Measurements from ENCODE around the gene ZDHHC14. TPM values are rescaled to one million over a fixed set of nuclear protein-coding genes. Genes with fewer than 3 reads are reported as not detected.

Gene ZDHHC14
- total RNA-seq, 1 donor: 1.6 TPM

- no peaks in the 10 kb centered on the region for H3K27me3 ChIP-seq (ENCODE audit: insufficient read depth, low read length)
Observed at GRCh38 chr6:157436219-157436943, 55.4 kb downstream of the ZDHHC14 start.

DNA sequence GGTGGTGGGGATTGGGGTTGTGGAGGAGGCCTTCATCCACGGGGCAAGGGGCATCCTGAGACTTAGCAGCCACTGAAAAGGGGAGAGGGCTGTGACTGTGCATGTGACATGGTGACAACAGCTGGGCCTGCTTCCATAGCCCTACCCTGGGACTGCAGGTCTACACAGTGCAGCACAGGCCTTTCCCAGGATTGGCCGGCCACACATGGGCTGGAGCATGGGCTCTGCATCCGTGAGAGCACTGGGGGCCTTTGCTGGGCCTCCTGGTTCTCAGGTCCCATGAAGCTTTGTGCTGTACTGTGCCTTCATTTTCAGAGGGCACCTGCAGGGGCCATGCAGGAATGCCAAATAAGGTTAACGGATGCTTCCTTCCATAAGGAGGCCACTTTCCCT lies 56.0 kb downstream of the ZDHHC14 start:
- no peaks in the 10 kb centered on the region for H3K9me3 ChIP-seq (ENCODE audit: low read depth, low read length)
- no peak overlapping the region for H3K4me3 ChIP-seq (ENCODE audit: low read length)
- H3K4me1 ChIP-seq (ENCODE audit: insufficient read depth, low read length): peaks cover 30% of the 10 kb centered on the region
- no peaks in the 10 kb centered on the region for H3K27me3 ChIP-seq (ENCODE audit: insufficient read depth, low read length)

More at GRCh38 chr6:157436219-157436943, 55.4 kb downstream of the ZDHHC14 start:
- H3K4me3 ChIP-seq (ENCODE audit: low read length): no peak overlapping the region
- H3K9me3 ChIP-seq (ENCODE audit: low read depth, low read length): no peaks in the 10 kb centered on the region
- peaks cover 25% of the 10 kb centered on the region for H3K4me1 ChIP-seq (ENCODE audit: insufficient read depth, low read length)

DNA sequence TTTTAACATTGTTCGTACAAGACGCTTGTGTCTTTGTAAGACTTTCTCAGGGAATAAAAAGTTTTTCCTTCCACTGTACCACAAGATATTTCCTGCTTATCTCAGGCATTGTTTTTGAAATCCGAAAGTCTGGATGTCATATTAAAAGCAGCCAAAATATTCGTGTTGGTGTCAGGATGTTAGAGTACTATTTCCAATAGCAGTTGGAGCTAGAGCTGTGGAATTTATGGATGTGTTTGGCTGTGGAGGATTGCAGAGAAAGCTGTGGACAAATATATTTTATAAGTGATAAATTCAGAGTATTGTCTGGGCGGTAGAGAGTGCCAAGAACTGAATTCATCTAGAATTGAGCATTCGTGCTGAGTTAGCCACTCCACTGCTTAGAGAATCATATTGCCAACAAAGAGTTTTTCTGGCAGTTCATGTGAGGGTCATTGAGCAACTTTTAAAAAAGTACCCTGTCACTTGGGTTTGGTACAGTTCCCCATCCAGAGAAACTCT lies 57.7 kb downstream of the ZDHHC14 start:
- Histone ChIP-seq H3K4me3 (ENCODE audit: low read length) (no peak overlapping the region), H3K4me1 (ENCODE audit: insufficient read depth, low read length) (peaks cover 41% of the 10 kb centered on the region), H3K9me3 (ENCODE audit: low read depth, low read length) (no peaks in the 10 kb centered on the region), H3K27me3 (ENCODE audit: insufficient read depth, low read length) (no peaks in the 10 kb centered on the region)

DNA sequence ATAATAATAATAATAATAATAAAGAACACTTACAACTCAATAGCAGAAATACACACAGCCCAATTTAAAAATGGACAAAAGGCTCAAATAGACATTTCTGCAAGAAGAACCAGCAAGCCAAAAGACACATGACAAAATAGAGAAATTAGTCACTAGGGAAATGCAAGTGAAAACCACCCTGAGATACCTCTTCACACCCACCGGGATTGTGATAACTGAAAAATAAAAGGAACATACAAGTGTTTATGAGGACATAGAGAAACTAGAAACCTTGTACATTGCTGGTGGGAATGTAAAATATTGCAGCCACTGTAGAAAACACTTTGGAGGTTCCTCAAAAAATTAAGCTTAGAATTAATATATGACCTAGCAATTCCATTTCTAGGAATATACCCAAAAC lies 59.2 kb downstream of the ZDHHC14 start:
- Histone ChIP-seq H3K9me3 (ENCODE audit: low read depth, low read length) (no peaks in the 10 kb centered on the region), H3K4me1 (ENCODE audit: insufficient read depth, low read length) (peaks cover 41% of the 10 kb centered on the region), H3K4me3 (ENCODE audit: low read length) (no peak overlapping the region), H3K27me3 (ENCODE audit: insufficient read depth, low read length) (no peaks in the 10 kb centered on the region)

- Histone ChIP-seq H3K9me3 (ENCODE audit: low read depth, low read length) (no peaks in the 10 kb centered on the region), H3K4me3 (ENCODE audit: low read length) (no peak overlapping the region), H3K4me1 (ENCODE audit: insufficient read depth, low read length) (peaks cover 41% of the 10 kb centered on the region), H3K27me3 (ENCODE audit: insufficient read depth, low read length) (no peaks in the 10 kb centered on the region)
Observed at GRCh38 chr6:157442291-157442690, 61.3 kb downstream of the ZDHHC14 start.

- Histone ChIP-seq H3K4me1 (ENCODE audit: insufficient read depth, low read length) (peaks cover 39% of the 10 kb centered on the region), H3K9me3 (ENCODE audit: low read depth, low read length) (no peaks in the 10 kb centered on the region), H3K27me3 (ENCODE audit: insufficient read depth, low read length) (no peaks in the 10 kb centered on the region), H3K4me3 (ENCODE audit: low read length) (no peak overlapping the region)
Observed at GRCh38 chr6:157443066-157443800, 62.2 kb downstream of the ZDHHC14 start.

DNA sequence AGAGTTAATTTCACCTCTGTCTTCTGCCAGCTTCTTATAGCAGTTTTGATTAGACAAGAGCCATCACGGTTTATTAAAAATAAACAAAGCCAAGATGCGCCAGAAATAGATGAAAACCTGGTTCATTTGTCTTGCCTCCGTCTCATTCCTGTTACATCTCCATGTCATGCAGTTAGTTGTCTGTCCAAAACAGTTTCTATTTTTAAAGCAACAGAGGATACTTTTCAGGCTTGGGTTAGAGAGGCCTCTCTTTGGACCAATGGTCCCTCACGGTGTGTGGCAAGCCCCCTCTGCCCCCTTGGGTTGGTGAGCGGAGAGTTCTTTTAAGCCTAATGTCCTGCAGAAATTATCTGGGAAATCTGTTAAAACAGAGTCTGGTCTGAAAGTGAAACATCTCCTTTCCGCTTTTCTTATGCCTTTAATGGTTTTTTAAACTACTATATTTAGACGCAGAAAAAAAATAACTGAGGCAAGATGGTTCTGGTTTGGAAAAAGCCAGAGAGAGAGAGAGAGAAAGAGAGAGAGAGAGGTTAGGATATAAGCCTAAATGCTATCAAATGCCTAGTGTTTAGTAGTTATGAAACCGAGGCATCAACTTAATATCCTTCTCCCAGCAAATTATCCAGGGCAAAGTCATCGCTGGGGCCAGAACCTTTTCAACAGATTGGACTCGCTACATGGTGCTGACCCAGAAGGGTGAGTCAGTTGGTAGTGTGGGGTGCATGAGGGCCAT lies 64.5 kb downstream of the ZDHHC14 start:
- Histone ChIP-seq H3K4me3 (ENCODE audit: low read length) (no peak overlapping the region), H3K27me3 (ENCODE audit: insufficient read depth, low read length) (no peaks in the 10 kb centered on the region), H3K9me3 (ENCODE audit: low read depth, low read length) (no peaks in the 10 kb centered on the region), H3K4me1 (ENCODE audit: insufficient read depth, low read length) (peaks cover 21% of the 10 kb centered on the region)

GRCh38 chr6:157447735-157448134 lies 66.7 kb downstream of the ZDHHC14 start:
- Histone ChIP-seq H3K27me3 (ENCODE audit: insufficient read depth, low read length) (no peaks in the 10 kb centered on the region), H3K4me1 (ENCODE audit: insufficient read depth, low read length) (peaks cover 2% of the 10 kb centered on the region), H3K4me3 (ENCODE audit: low read length) (no peak overlapping the region), H3K9me3 (ENCODE audit: low read depth, low read length) (no peaks in the 10 kb centered on the region)

- H3K4me3 ChIP-seq (ENCODE audit: low read length): no peak overlapping the region
- no peaks in the 10 kb centered on the region for H3K4me1 ChIP-seq (ENCODE audit: insufficient read depth, low read length)
- no peaks in the 10 kb centered on the region for H3K9me3 ChIP-seq (ENCODE audit: low read depth, low read length)
- no peaks in the 10 kb centered on the region for H3K27me3 ChIP-seq (ENCODE audit: insufficient read depth, low read length)
Observed at GRCh38 chr6:157449610-157450009, 68.6 kb downstream of the ZDHHC14 start.

DNA sequence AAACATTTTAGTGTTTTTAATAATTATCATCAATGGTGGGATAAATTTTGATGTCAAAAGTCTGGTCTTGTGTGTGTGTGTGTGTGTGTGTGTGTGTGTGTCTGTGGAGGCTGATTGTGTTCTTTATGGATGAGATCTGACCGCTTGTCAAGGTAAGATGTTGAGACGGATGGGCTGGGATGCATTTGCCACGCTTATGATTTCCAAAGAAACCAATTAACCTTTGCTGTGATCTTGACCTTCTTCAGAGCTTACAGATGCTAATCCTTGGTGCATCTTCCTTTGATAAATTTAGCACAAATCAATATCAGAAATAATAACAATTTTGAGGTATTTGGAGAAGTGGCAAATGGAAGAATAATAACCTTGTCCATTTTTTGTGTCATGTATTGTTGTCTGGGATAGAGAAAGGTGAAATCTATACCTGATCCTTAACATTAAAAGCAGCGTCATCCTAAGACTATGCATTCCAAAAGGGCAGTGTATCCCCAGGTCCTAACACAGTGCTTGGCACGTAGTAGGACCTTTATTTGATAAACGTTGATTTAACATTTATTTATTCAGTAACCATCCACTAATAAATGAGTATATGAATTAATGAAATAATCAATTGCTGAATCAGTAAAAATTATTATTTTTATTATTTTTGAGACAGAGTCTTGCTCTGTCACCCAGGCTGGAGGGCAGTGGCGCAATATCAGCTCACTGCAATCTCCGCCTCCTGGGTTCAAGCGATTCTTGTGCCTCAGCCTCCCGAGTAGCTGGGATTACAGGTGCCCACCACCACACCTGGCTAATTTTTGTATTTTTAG lies 70.1 kb downstream of the ZDHHC14 start:
- Histone ChIP-seq H3K4me3 (ENCODE audit: low read length) (no peak overlapping the region), H3K9me3 (ENCODE audit: low read depth, low read length) (no peaks in the 10 kb centered on the region), H3K27me3 (ENCODE audit: insufficient read depth, low read length) (no peaks in the 10 kb centered on the region), H3K4me1 (ENCODE audit: insufficient read depth, low read length) (peaks cover 2% of the 10 kb centered on the region)

GRCh38 chr6:157452096-157452495 lies 71.1 kb downstream of the ZDHHC14 start:
- Histone ChIP-seq H3K4me3 (ENCODE audit: low read length) (no peak overlapping the region), H3K27me3 (ENCODE audit: insufficient read depth, low read length) (no peaks in the 10 kb centered on the region), H3K9me3 (ENCODE audit: low read depth, low read length) (no peaks in the 10 kb centered on the region), H3K4me1 (ENCODE audit: insufficient read depth, low read length) (peaks cover 9% of the 10 kb centered on the region)

GRCh38 chr6:157453131-157453530 lies 72.1 kb downstream of the ZDHHC14 start:
- Histone ChIP-seq H3K27me3 (ENCODE audit: insufficient read depth, low read length) (no peaks in the 10 kb centered on the region), H3K4me1 (ENCODE audit: insufficient read depth, low read length) (peaks cover 9% of the 10 kb centered on the region), H3K4me3 (ENCODE audit: low read length) (no peak overlapping the region), H3K9me3 (ENCODE audit: low read depth, low read length) (no peaks in the 10 kb centered on the region)

- Histone ChIP-seq H3K4me1 (ENCODE audit: insufficient read depth, low read length) (peaks cover 9% of the 10 kb centered on the region), H3K4me3 (ENCODE audit: low read length) (no peak overlapping the region), H3K9me3 (ENCODE audit: low read depth, low read length) (no peaks in the 10 kb centered on the region), H3K27me3 (ENCODE audit: insufficient read depth, low read length) (no peaks in the 10 kb centered on the region)
Observed at GRCh38 chr6:157453978-157454377, 73.0 kb downstream of the ZDHHC14 start.
